B cell (primary cell): ENCODE measurements around the gene METTL9. TPM values are rescaled to one million over a fixed set of nuclear protein-coding genes. Genes with fewer than 3 reads are reported as not detected.
"Not testable (repeated sequence)": the region's sequence is repeated elsewhere in the genome, so short reads cannot be mapped to it uniquely, and the experiment has no call there.

Source experiments
- ATAC-seq: fragments of 200-7000 bp; cut with Tn5 transposase; one replicate; pipeline ENCODE4 v1.10.0; 2021; ENCODE audit warnings: low read depth, mild to moderate bottlenecking, moderate number of reproducible peaks, moderate library complexity
- CTCF ChIA-PET: fragments of 350-600 bp; sonication (Branson Sonifier 250); formaldehyde crosslinking; loops from one replicate; lab custom pipeline; 2021; ENCODE audit warnings: antibody characterized with exemption, inconsistent platforms; lab: Charles Lee
- POLR2A ChIA-PET: fragments of 350-600 bp; sonication (Branson Sonifier 250); formaldehyde crosslinking; loops from one replicate; lab custom pipeline; 2021; ENCODE audit warnings: antibody characterized with exemption; lab: Charles Lee
- DNase-seq: peaks from one replicate; pipeline ENCODE4 v3.0.0; 2013
- H2AFZ ChIP-seq: 2 replicates; pipeline ENCODE4 v1.6.1; 2012; ENCODE audit warnings: mild to moderate bottlenecking, low read depth, low read length; ENCODE audit not compliant: insufficient read depth, poor library complexity, severe bottlenecking
- H3K27ac ChIP-seq, 2 donors: 1 replicate in 1 of 2; 2 replicates in 1 of 2; pipeline ENCODE4 v1.5.1; 2012 to 2013; ENCODE audit warnings: low read length in 2 of 2, mild to moderate bottlenecking in 2 of 2, moderate library complexity in 1 of 2
- H3K27me3 ChIP-seq, 4 experiments: fragments of 200-600 bp in 1 of 4; sonication (generic) in 1 of 4; replicated peaks in 1 of 4; 1 replicate in 2 of 4; 2 replicates in 2 of 4; pipeline versions ENCODE4 v1.6.1 to v1.7.0; 2013 to 2016; ENCODE audit warnings: low read length in 3 of 4, mild to moderate bottlenecking in 2 of 4, mixed read lengths in 1 of 4, moderate library complexity in 1 of 4; ENCODE audit not compliant: insufficient read depth in 4 of 4, control insufficient read depth in 3 of 4; ENCODE audit errors: control extremely low read depth in 1 of 4
- H3K36me3 ChIP-seq, 2 experiments: replicated peaks in 1 of 2; 1 replicate in 1 of 2; 2 replicates in 1 of 2; pipeline versions ENCODE4 v1.6.1 to v1.7.1; 2013; ENCODE audit warnings: low read length in 1 of 2; ENCODE audit not compliant: insufficient read depth in 2 of 2, control insufficient read depth in 1 of 2; ENCODE audit errors: control extremely low read depth in 1 of 2, extremely low read depth in 1 of 2
- H3K4me1 ChIP-seq, 2 donors: fragments of 200-600 bp in 1 of 2; sonication (generic) in 1 of 2; 1 replicate in 1 of 2; 2 replicates in 1 of 2; pipeline versions ENCODE4 v1.5.1 to v1.6.1; 2013 to 2017; ENCODE audit warnings: low read length in 2 of 2; ENCODE audit not compliant: control insufficient read depth in 2 of 2, insufficient read depth in 2 of 2
- H3K4me2 ChIP-seq: replicated peaks from 2 replicates; pipeline ENCODE3; 2012; ENCODE audit warnings: mild to moderate bottlenecking, low read depth, low read length; ENCODE audit not compliant: poor library complexity, severe bottlenecking
- H3K4me3 ChIP-seq, 5 experiments: fragments of 200-600 bp in 1 of 5; sonication (generic) in 1 of 5; 1 replicate in 3 of 5; 2 replicates in 2 of 5; pipeline versions ENCODE4 v1.5.1 to v1.7.0; 2011 to 2016; ENCODE audit warnings: low read length in 4 of 5, mild to moderate bottlenecking in 4 of 5, low read depth in 2 of 5, control low read depth in 1 of 5, moderate library complexity in 1 of 5; ENCODE audit not compliant: insufficient read depth in 1 of 5; ENCODE audit errors: control extremely low read depth in 1 of 5, extremely low read depth in 1 of 5
- H3K79me2 ChIP-seq: fragments of 200-600 bp; sonication (generic); one replicate; pipeline ENCODE4 v1.6.0; 2016; ENCODE audit warnings: low read length; ENCODE audit not compliant: control insufficient read depth, insufficient read depth
- H3K9ac ChIP-seq: fragments of 200-600 bp; sonication (generic); 2 replicates; pipeline ENCODE4 v1.6.1; 2017; ENCODE audit warnings: mild to moderate bottlenecking, low read length, moderate library complexity
- H3K9me3 ChIP-seq, 3 donors: one replicate each; pipeline versions ENCODE4 v1.6.1 to v1.7.1; 2013; ENCODE audit warnings: low read length in 2 of 3; ENCODE audit not compliant: control insufficient read depth in 2 of 3, insufficient read depth in 1 of 3; ENCODE audit errors: control extremely low read depth in 1 of 3
- H4K20me1 ChIP-seq: 2 replicates; pipeline ENCODE4 v1.6.0; 2012; ENCODE audit warnings: mild to moderate bottlenecking, low read length; ENCODE audit not compliant: insufficient read depth, control insufficient read depth, poor library complexity, severe bottlenecking
- H3K27ac Mint-ChIP-seq: one replicate; pipeline ENCODE4 v1.8.0; 2021; ENCODE audit warnings: mixed read lengths
- H3K27me3 Mint-ChIP-seq: one replicate; pipeline ENCODE4 v1.8.0; 2021; ENCODE audit warnings: mixed read lengths
- H3K4me1 Mint-ChIP-seq: one replicate; pipeline ENCODE4 v1.8.0; 2021; ENCODE audit warnings: mixed read lengths
- H3K4me3 Mint-ChIP-seq: one replicate; pipeline ENCODE4 v1.8.0; 2021; ENCODE audit warnings: mixed read lengths
- H3K9me3 Mint-ChIP-seq: one replicate; pipeline ENCODE4 v1.8.0; 2022; ENCODE audit warnings: mixed read lengths; ENCODE audit not compliant: insufficient read depth
- EZH2 ChIP-seq: IDR thresholded peaks from 2 replicates; pipeline ENCODE4 v1.6.1; 2012; ENCODE audit warnings: borderline replicate concordance, low read depth, mild to moderate bottlenecking, moderate library complexity, low read length; ENCODE audit not compliant: insufficient read depth, poor library complexity, severe bottlenecking
- WGBS: methylation state at CpG from one replicate; pipeline ENCODE4 v1.1.5; 2013; ENCODE audit warnings: missing lambda C conversion rate; ENCODE audit not compliant: insufficient coverage; 5-methylcytosine and 5-hydroxymethylcytosine counted together
- intact Hi-C: fragments of 100-400 bp; cut with micrococcal nuclease; formaldehyde crosslinking; loops from one replicate; pipeline ENCODE4 v1.10.0; 2022
- polyA plus RNA-seq: library from polyadenylated mRNA; depleted of rRNA; stranded (reverse); fragments of >200 nt; gene quantifications from 2 replicates; pipeline ENCODE4 v1.2.3, GENCODE V29; 2012
- total RNA-seq, 2 donors: library from RNA; stranded (reverse); fragments of 120-200 nt in 1 of 2; gene quantifications; 1 replicate in 1 of 2; 2 replicates in 1 of 2; pipeline versions ENCODE4 v1.2.3 to v1.2.4, GENCODE V29; 2013 to 2022
- TF ChIP-seq, protein P1 (sequence below): fragments of 200-600 bp; IDR thresholded peaks from one replicate; pipeline ENCODE4 v1.8.0; 2022; ENCODE audit warnings: antibody characterized with exemption, mild to moderate bottlenecking

Gene METTL9
- total and polyA plus RNA-seq, 2 donors (not counting 1 experiment from before 2014, with no cell fraction given): 34.0 to 57.7 TPM

DNA sequence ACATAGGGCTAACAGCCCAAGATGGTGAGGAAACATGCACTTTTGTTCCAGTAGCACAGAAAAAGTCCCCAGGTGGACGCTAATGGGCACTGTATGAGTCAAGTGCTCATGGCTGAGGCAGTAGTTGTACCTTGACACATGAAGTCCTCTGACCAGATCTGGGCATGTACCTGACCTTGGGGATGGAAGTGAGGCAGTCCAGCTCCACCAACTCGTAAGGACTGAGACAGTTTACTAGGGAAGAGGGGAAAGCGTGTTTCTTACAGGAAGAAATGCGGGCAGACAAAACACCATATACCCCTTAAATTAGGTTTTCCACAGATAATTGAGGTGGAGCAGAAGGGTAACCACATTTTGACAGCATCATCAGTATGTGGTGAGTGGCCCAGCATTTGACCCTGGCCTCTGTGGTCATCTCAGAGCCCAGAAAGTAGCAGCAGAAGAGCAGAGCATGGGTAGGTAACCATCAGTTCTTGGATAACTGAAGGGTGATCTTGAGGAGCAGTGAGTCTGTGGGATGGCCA lies 32.4 kb upstream of the METTL9 start:
- DNase-seq (no peak), ATAC-seq (no peak)
- no peak overlapping the region for H3K4me2 ChIP-seq
- Mint-ChIP-seq H3K27ac (no peak overlapping the region), H3K27me3 (peaks cover 10% of the 10 kb centered on the region), H3K9me3 (no peaks in the 10 kb centered on the region), H3K4me1 (peaks cover 3% of the 10 kb centered on the region), H3K4me3 (no peak overlapping the region)
- peaks cover 5 to 6% of the 10 kb centered on the region in 2 donors for H3K4me1 ChIP-seq
- no peaks in the 10 kb centered on the region for H3K36me3 ChIP-seq
- H4K20me1 ChIP-seq: no peaks in the 10 kb centered on the region
- POLR2A ChIA-PET: no interaction called here
- CTCF ChIA-PET: no interaction called here
- no peak overlapping the region for H3K9ac ChIP-seq
- H3K4me3 ChIP-seq: no peak overlapping the region
- no peak overlapping the region for H2AFZ ChIP-seq
- WGBS: 56% methylated on average over 1 of the region's 4 CpGs
- no peaks in the 10 kb centered on the region for H3K27me3 ChIP-seq
- no peak for TF ChIP-seq EZH2
- TF ChIP-seq, protein P1, sequence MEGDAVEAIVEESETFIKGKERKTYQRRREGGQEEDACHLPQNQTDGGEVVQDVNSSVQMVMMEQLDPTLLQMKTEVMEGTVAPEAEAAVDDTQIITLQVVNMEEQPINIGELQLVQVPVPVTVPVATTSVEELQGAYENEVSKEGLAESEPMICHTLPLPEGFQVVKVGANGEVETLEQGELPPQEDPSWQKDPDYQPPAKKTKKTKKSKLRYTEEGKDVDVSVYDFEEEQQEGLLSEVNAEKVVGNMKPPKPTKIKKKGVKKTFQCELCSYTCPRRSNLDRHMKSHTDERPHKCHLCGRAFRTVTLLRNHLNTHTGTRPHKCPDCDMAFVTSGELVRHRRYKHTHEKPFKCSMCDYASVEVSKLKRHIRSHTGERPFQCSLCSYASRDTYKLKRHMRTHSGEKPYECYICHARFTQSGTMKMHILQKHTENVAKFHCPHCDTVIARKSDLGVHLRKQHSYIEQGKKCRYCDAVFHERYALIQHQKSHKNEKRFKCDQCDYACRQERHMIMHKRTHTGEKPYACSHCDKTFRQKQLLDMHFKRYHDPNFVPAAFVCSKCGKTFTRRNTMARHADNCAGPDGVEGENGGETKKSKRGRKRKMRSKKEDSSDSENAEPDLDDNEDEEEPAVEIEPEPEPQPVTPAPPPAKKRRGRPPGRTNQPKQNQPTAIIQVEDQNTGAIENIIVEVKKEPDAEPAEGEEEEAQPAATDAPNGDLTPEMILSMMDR: no peak
- intact Hi-C loops: no loop called here
- H3K79me2 ChIP-seq: no peaks in the 10 kb centered on the region
- H3K27ac ChIP-seq: no peak overlapping the region
- H3K9me3 ChIP-seq: no peaks in the 10 kb centered on the region

DNA sequence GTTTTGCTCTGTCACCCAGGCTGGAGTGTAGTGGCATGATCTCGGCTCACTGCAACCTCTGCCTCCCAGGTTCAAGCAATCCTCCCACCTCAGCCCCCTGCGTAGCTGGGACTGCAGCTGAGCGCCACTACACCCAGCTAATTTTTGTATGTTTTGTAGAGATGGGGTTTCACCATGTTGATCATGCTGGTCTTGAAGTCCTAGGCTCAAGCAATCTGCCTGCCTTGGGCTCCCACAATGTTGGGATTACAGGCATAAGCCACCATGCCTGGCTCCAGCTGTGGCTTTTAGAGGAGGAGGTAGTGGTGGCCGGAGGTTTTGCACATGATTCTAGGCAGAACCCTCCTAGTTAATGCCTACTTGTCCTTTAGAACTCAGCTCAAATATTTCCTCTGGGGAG lies 31.9 kb upstream of the METTL9 start:
- H3K4me1 ChIP-seq, H3K4me2 ChIP-seq, intact Hi-C loops, H3K4me3 Mint-ChIP-seq, H3K27ac Mint-ChIP-seq, H4K20me1 ChIP-seq, H3K79me2 ChIP-seq, H3K9me3 Mint-ChIP-seq, POLR2A ChIA-PET, DNase-seq, H3K4me1 Mint-ChIP-seq, H3K4me3 ChIP-seq, H3K27ac ChIP-seq, ATAC-seq, H2AFZ ChIP-seq, H3K27me3 ChIP-seq, H3K36me3 ChIP-seq, H3K9me3 ChIP-seq, H3K9ac ChIP-seq: not testable (repeated sequence)
- CTCF ChIA-PET: interaction anchor here (0.6 kb wide), 1 partner anchor 286 kb away, joined by 3 read pairs; no protein-coding TSS in a partner anchor
- peaks cover 12% of the 10 kb centered on the region for H3K27me3 Mint-ChIP-seq
- 100% methylated on average over 2 of the region's 4 CpGs for WGBS
